Measurements from ENCODE around the gene PRDX5.
A peak's percentile ranks its signal among the peaks of the same experiment; 100 is the strongest.

PRDX5 gene

GRCh38 chr11:64317961-64318765 is at the start of gene PRDX5:
Gene PRDX5, plus strand, starts transcription at chr11:64318121. Its CDS starts 95 bp downstream, at chr11:64318216.
- DNase-seq = peak; percentile 91

GRCh38 chr11:64268893-64269539 is 48.9 kb upstream of the PRDX5 start:
- no peak for DNase-seq

- peak; percentile 94 for DNase-seq
Measured at GRCh38 chr11:64269540-64270220, 48.2 kb upstream of the PRDX5 start.

- DNase-seq = no peak
Measured at GRCh38 chr11:64275031-64275800, 42.7 kb upstream of the PRDX5 start.

GRCh38 chr11:64275841-64276240 is 42.1 kb upstream of the PRDX5 start:
- no peak for DNase-seq

- no peak for DNase-seq
Measured at GRCh38 chr11:64276653-64277431, 41.1 kb upstream of the PRDX5 start.

GRCh38 chr11:64278576-64279190 is 39.2 kb upstream of the PRDX5 start:
- no peak for DNase-seq

GRCh38 chr11:64281957-64282770 is 35.8 kb upstream of the PRDX5 start:
- DNase-seq = no peak

- DNase-seq = no peak
Measured at GRCh38 chr11:64283092-64283491, 34.8 kb upstream of the PRDX5 start.

- peak; percentile 81 for DNase-seq
Measured at GRCh38 chr11:64284048-64284961, 33.6 kb upstream of the PRDX5 start, which contains the start of gene BAD. Gene BAD, minus strand, starts transcription at chr11:64284665. Its CDS starts 297 bp downstream, at chr11:64284368.

- DNase-seq = peak; percentile 43
Measured at GRCh38 chr11:64284962-64285884, 32.7 kb upstream of the PRDX5 start, which contains the start of gene GPR137. Gene GPR137, plus strand, starts transcription at chr11:64285848. Its CDS starts 677 bp downstream, at chr11:64286525.

GRCh38 chr11:64285885-64286800 is 31.8 kb upstream of the PRDX5 start:
- peak; percentile 5 for DNase-seq

- no peak for DNase-seq
Measured at GRCh38 chr11:64286801-64287159, 31.1 kb upstream of the PRDX5 start.

- DNase-seq = no peak
Measured at GRCh38 chr11:64287676-64288352, 30.1 kb upstream of the PRDX5 start.

- no peak for DNase-seq
Measured at GRCh38 chr11:64288353-64288750, 29.6 kb upstream of the PRDX5 start.

- DNase-seq = no peak
Measured at GRCh38 chr11:64289002-64289564, 28.8 kb upstream of the PRDX5 start.

All from NCI-H2029 treated with DMSO at 0.1 percent for 48 hours (cell line).